HG02840 (cell line): Measurements from ENCODE around the gene SH3RF2.

Experiments used
- ATAC-seq: cut with Tn5 transposase; IDR thresholded peaks from one replicate; pipeline ENCODE4 v1.9.1; 2021; ENCODE audit warnings: mild to moderate bottlenecking, moderate library complexity, moderate number of reproducible peaks; ENCODE audit not compliant: unreplicated experiment, low FRiP score

The SH3RF2 gene

DNA sequence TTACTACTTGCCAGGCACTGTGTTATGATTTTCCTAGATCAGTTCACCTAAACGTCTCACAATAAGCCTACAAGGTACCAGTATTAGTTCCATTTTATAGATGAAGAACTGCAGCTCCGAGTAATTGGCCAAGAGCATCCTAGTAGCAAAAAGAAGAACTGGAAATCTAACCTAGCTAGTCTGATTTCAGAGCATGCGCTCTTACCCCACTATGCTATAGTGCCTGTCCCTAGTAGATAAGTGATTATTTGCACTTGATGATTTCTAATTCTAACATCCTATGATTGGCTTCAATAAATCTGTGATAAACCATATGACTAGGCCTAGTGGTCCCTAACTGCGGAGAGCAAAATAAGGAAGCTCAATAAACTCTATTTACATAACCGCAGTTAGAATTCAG, 176.1 kb downstream of the SH3RF2 start:
- ATAC-seq: no peak
